HK-2 (cell line): ENCODE data around the gene SIK3.
"Not testable (repeated sequence)": the region's sequence is repeated elsewhere in the genome, so short reads cannot be mapped to it uniquely, and the experiment has no call there.

ENCODE experiments used
- DNase-seq: peaks from one replicate; pipeline ENCODE4 v3.0.0-alpha.2; 2018; ENCODE audit not compliant: unreplicated experiment

SIK3 gene

GRCh38 chr11:117098269-117099232 is at the start of gene SIK3:
Gene SIK3 (minus strand): TSS chr11:117098428. CDS start chr11:117098415, 13 bp downstream.
- peak; percentile 86 for DNase-seq

- DNase-seq, result no peak
These were observed 48.3 kb upstream of the SIK3 start for GRCh38 chr11:117146521-117146920.

- DNase-seq, result peak; percentile 7
These were observed 47.1 kb upstream of the SIK3 start for GRCh38 chr11:117145393-117145761.

GRCh38 chr11:117144477-117145392 is 46.5 kb upstream of the SIK3 start:
- peak; percentile 44 for DNase-seq

- peak; percentile 90 for DNase-seq
These were observed 45.7 kb upstream of the SIK3 start, which contains the start of gene PAFAH1B2 for GRCh38 chr11:117143871-117144476. Gene PAFAH1B2 (plus strand): TSS chr11:117144287. CDS start chr11:117152448, 8,161 bp downstream.

GRCh38 chr11:117143390-117143789 is 45.2 kb upstream of the SIK3 start:
- DNase-seq, result peak; percentile 7

GRCh38 chr11:117137223-117138086 is 39.2 kb upstream of the SIK3 start:
- DNase-seq, result not testable (repeated sequence)

GRCh38 chr11:117134979-117135378 is 36.8 kb upstream of the SIK3 start:
- DNase-seq, result not testable (repeated sequence)

GRCh38 chr11:117134431-117134830 is 36.2 kb upstream of the SIK3 start:
- no peak for DNase-seq

GRCh38 chr11:117130879-117131278 is 32.7 kb upstream of the SIK3 start:
- no peak for DNase-seq

- not testable (repeated sequence) for DNase-seq
These were observed 32.2 kb upstream of the SIK3 start for GRCh38 chr11:117130396-117130795.

GRCh38 chr11:117128289-117128688 is 30.1 kb upstream of the SIK3 start:
- no peak for DNase-seq

GRCh38 chr11:117127171-117127901 is 29.1 kb upstream of the SIK3 start:
- DNase-seq, result no peak

GRCh38 chr11:117126223-117126965 is 28.2 kb upstream of the SIK3 start:
- no peak for DNase-seq

- DNase-seq, result no peak
These were observed 24.3 kb upstream of the SIK3 start for GRCh38 chr11:117122556-117122955.

- no peak for DNase-seq
These were observed 22.9 kb upstream of the SIK3 start for GRCh38 chr11:117121176-117121575.

GRCh38 chr11:117117681-117118080 is 19.5 kb upstream of the SIK3 start:
- DNase-seq, result no peak

GRCh38 chr11:117112939-117113338 is 14.7 kb upstream of the SIK3 start:
- DNase-seq, result not testable (repeated sequence)

- not testable (repeated sequence) for DNase-seq
These were observed 14.3 kb upstream of the SIK3 start for GRCh38 chr11:117112497-117112896.
